GM21528 (cell line): ENCODE results near the gene SNRNP27.
"Not testable (repeated sequence)": the region's sequence is repeated elsewhere in the genome, so short reads cannot be mapped to it uniquely, and the experiment has no call there.

Experiments used
- ATAC-seq: cut with Tn5 transposase; IDR thresholded peaks from one replicate; pipeline ENCODE4 v1.9.1; 2021; ENCODE audit warnings: mild to moderate bottlenecking, moderate library complexity; ENCODE audit not compliant: unreplicated experiment, low FRiP score

The SNRNP27 gene

GRCh38 chr2:69893684-69894551 is at the start of gene SNRNP27:
Gene SNRNP27, plus strand, starts transcription at chr2:69893956. Its CDS starts 29 bp downstream, at chr2:69893985.
- peak; percentile 79 for ATAC-seq

GRCh38 chr2:69843993-69844392 is 49.8 kb upstream of the SNRNP27 start:
- no peak for ATAC-seq

- ATAC-seq = no peak
Observed at GRCh38 chr2:69844560-69844959, 49.2 kb upstream of the SNRNP27 start.

GRCh38 chr2:69846182-69847067 is 47.3 kb upstream of the SNRNP27 start:
- no peak for ATAC-seq

- ATAC-seq = no peak
Observed at GRCh38 chr2:69847068-69847828, 46.5 kb upstream of the SNRNP27 start.

GRCh38 chr2:69848186-69848790 is 45.5 kb upstream of the SNRNP27 start:
- ATAC-seq = no peak

GRCh38 chr2:69858261-69858660 is 35.5 kb upstream of the SNRNP27 start:
- no peak for ATAC-seq

- no peak for ATAC-seq
Observed at GRCh38 chr2:69863298-69863697, 30.5 kb upstream of the SNRNP27 start.

- ATAC-seq = no peak
Observed at GRCh38 chr2:69888451-69888850, 5.3 kb upstream of the SNRNP27 start.

GRCh38 chr2:69889302-69889701 is 4.5 kb upstream of the SNRNP27 start:
- no peak for ATAC-seq

- no peak for ATAC-seq
Observed at GRCh38 chr2:69890881-69891280, 2.9 kb upstream of the SNRNP27 start.

GRCh38 chr2:69892838-69893424 is 825 bp upstream of the SNRNP27 start:
- ATAC-seq = not testable (repeated sequence)

GRCh38 chr2:69894737-69895136 is 981 bp downstream of the SNRNP27 start:
- ATAC-seq = not testable (repeated sequence)

GRCh38 chr2:69902213-69902922 is 8.6 kb downstream of the SNRNP27 start:
- ATAC-seq = no peak

GRCh38 chr2:69907216-69907615 is 13.5 kb downstream of the SNRNP27 start:
- no peak for ATAC-seq

GRCh38 chr2:69911985-69912563 is 18.3 kb downstream of the SNRNP27 start:
- ATAC-seq = no peak

GRCh38 chr2:69914164-69914949 is 20.6 kb downstream of the SNRNP27 start:
- peak; percentile 91 for ATAC-seq
